ENCODE data around the gene DNASE1L1.

Gene DNASE1L1, protein sequence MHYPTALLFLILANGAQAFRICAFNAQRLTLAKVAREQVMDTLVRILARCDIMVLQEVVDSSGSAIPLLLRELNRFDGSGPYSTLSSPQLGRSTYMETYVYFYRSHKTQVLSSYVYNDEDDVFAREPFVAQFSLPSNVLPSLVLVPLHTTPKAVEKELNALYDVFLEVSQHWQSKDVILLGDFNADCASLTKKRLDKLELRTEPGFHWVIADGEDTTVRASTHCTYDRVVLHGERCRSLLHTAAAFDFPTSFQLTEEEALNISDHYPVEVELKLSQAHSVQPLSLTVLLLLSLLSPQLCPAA

GRCh38 chrX:154409222-154409871 lies at the start of gene DNASE1L1:
TSS of gene DNASE1L1 (minus strand) at chrX:154409254. CDS start at chrX:154405568, 3,686 bp downstream.
- no peak for DNase-seq (ENCODE audit: low read depth in 2 of 2)

GRCh38 chrX:154458116-154458953 lies 49.3 kb upstream of the DNASE1L1 start, which contains the start of gene PLXNA3:
TSS of gene PLXNA3 (plus strand) at chrX:154458281. CDS start at chrX:154460184, 1,903 bp downstream.
- DNase-seq (ENCODE audit: low read depth in 2 of 2): peak; percentile 20 to 37

DNA sequence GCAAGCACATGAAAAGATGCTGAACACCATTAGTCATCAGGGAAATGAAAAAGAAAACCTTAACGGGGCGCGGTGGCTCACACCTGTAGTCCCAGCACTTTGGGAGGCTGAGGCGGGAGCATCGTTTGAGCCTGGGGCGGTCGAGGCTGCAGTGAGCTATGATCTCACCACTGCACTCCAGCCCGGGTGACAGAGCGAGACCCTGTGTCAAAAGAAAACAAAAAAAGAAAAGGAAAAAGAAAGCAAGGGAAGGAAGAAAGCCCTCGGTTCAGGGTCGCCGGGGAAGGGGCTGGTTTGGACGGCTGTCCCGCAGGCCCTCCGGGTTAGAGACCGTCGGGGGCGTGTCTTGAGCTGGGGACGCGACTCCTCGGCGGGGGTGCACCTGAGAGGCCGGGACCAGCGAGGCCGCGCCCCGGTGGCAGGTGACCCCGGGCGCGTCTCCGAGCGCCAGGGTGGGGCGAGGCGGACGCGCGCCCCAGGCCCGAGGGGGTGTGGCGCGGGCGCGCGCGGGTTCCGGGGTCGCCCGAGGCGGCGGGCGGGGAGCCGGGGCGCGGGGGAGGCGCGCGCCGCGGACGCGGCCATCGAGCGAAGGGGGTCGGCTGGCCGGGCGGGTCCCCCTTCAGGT lies 48.5 kb upstream of the DNASE1L1 start:
- DNase-seq (ENCODE audit: low read depth in 2 of 2): peak in 1 of 2 donors; percentile 16

DNA sequence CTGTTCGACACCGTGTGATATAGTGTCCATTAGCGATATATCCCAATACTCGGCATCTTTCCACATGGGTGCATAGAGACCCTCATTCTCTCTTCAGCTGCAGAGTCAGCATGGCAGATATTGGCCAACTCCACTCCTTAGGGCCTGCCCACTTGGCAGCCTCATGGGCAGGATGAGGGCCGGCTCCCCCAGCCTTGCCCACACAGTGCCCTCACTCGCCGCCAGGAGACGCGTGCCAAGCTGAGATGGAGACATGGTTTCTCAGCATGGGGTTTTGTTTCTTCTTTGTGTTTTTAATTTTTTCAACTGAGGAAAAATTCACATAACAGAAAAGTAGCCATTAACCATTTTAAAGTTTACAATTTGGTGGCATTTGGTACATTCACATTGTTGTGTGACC lies 43.8 kb upstream of the DNASE1L1 start:
- no peak for DNase-seq (ENCODE audit: low read depth in 2 of 2)

GRCh38 chrX:154450312-154450711 lies 41.3 kb upstream of the DNASE1L1 start:
- DNase-seq (ENCODE audit: low read depth in 2 of 2): no peak

DNA sequence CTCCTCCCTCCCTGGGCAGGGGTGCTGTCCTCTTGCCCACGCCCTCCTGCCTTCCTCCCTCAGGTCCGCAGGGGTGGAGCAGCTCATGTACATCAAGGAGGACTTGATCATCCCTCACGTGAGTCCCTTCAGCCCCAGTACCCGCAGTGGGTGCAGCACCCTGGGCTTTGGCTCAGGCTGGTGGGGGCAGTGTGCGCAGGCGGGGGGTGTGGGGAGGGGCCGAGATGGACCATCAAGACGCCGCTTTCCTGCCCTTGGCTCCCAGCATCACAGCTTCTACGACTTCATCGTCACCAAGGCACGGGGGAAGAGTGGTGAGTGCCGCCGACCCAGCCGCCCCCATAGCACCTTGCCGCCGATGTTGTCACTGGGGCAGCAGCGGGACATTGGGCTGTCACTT lies 40.6 kb upstream of the DNASE1L1 start:
- DNase-seq (ENCODE audit: low read depth in 2 of 2): no peak

DNA sequence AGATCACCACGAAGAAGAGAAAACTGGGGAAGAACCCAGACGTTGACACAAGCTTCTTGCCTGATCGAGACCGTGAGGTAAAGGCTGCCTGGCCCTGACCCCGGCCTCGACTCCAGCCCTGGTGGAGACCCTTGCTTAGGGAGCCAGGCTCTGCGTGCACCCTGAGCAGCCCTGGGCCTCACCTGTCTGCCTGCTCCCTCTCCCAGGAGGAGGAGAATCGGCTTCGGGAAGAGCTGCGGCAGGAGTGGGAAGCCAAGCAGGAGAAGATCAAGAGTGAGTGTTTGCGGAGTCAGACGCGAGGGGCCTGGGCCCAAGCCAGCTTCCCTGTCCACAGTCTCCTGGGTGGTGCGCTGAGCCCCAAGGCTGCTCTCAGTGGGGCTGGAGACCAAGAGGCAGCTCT lies 39.4 kb upstream of the DNASE1L1 start:
- DNase-seq (ENCODE audit: low read depth in 2 of 2): no peak

DNA sequence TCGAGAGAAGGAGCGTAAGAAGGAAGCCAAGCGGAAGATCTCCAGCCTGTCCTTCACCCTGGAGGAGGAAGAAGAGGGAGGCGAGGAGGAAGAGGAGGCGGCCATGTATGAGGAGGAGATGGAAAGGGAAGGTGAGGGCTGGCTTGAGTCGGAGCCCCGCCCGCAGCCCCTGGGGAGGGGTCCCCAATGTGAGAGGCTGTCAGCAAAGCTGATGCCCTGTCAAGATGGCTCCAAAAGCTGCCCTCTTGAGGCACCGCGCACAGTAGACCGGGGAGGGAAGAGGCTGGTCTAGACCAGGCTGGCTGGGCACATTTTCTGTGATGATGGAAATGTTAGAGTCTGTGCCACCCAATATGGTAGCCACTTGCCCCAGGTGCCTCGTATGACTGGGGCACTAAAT lies 37.4 kb upstream of the DNASE1L1 start:
- no peak for DNase-seq (ENCODE audit: low read depth in 2 of 2)

GRCh38 chrX:154445776-154446175 lies 36.7 kb upstream of the DNASE1L1 start:
- DNase-seq (ENCODE audit: low read depth in 2 of 2): no peak

DNA sequence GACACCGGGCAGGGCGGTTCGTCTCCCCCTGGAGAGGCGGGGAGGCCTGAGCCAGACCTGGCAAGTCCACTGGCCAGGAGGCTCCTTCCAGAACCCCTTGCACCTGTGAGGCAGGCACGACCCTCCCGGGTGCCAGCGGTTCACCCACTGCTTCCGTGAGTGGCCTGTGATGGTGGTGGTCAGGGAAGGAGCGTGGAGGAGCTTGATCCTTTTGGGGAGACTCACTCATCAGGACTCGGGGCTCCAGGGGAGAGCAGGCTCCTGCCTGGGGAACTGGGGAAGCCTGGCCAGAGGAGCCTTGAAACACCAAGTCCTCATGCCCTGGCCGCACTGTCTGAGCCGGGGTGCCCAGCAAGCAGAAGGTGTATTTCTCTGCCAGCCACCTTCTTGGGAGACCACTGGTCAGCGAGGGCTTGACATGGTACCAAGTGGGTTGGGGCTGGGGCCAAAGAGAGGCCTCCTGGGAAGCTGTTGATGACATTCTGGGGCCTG lies 35.7 kb upstream of the DNASE1L1 start:
- no peak for DNase-seq (ENCODE audit: low read depth in 2 of 2)

- peak; percentile 25 to 36 for DNase-seq (ENCODE audit: low read depth in 2 of 2)
Observed at GRCh38 chrX:154443992-154444754, 35.1 kb upstream of the DNASE1L1 start, which contains the start of gene FAM50A. TSS of gene FAM50A (plus strand) at chrX:154444141. CDS start at chrX:154444236, 95 bp downstream.

- DNase-seq (ENCODE audit: low read depth in 2 of 2): no peak
Observed at GRCh38 chrX:154443479-154443910, 34.4 kb upstream of the DNASE1L1 start.

- DNase-seq (ENCODE audit: low read depth in 2 of 2): no peak
Observed at GRCh38 chrX:154441984-154442707, 33.1 kb upstream of the DNASE1L1 start.

DNA sequence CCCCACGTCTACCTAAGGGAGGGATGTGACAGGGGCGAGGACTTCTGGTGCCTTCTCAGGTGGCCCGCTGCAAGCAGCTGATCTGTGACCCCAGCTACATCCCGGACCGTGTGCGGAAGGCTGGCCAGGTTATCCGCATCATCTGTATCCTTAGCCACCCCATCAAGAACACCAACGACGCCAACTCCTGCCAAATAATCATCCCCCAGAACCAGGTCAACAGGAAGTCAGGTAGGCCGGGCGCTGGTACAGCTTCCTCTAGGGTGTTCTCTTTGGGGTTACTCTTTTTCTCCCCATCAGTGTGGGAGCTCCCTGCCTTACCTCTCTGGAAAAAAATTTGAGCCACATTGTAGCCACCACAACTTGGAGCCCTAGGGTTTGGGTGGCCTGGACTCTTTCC lies 32.5 kb upstream of the DNASE1L1 start:
- DNase-seq (ENCODE audit: low read depth in 2 of 2): no peak

DNA sequence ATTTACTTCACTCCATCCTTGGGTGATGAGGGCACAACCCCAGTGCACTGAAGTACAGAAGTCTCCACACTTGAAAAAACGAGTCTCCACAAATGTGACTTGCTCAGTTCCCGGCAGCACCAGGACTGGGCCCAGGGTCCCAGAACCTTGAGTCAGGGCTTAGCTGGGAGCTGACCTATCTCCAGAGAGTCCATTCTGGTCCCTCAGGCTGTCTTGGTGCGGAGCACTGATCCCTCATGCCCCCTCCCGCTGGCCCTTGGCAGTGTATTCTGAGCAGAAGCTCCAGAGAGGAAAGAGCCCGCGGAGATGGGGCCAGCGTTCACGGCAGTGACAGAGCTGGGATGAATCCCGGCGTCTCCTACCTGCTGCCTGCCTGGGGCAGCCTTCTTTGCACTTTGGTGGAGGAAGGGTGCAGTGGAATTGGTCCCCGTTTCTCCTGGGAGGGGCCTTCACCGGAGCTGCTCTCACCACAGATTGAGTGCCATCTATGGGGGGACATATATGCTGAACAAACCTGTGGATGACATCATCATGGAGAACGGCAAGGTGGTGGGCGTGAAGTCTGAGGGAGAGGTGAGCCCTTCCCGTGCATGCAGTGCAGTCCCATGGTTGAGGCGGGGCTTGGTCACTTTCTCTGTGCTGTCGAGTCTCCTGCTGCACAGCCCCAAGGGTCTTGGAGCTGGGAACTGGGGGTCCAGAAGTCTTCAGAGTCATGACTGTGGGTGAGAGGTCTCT lies 31.7 kb upstream of the DNASE1L1 start:
- no peak for DNase-seq (ENCODE audit: low read depth in 2 of 2)

DNA sequence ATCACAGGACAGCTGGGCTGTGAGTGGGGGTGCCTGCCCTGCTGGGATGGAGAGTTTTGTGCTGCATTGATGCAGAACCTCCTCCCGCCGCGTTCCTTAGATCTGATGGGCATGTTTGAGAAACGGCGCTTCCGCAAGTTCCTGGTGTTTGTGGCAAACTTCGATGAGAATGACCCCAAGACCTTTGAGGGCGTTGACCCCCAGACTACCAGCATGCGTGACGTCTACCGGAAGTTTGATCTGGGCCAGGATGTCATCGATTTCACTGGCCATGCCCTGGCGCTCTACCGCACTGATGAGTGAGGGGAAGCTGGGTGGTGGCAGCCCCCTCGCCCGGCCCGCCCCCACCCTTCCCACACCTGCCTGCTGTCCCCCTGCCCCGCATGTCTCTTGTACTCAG lies 30.8 kb upstream of the DNASE1L1 start:
- no peak for DNase-seq (ENCODE audit: low read depth in 2 of 2)

DNA sequence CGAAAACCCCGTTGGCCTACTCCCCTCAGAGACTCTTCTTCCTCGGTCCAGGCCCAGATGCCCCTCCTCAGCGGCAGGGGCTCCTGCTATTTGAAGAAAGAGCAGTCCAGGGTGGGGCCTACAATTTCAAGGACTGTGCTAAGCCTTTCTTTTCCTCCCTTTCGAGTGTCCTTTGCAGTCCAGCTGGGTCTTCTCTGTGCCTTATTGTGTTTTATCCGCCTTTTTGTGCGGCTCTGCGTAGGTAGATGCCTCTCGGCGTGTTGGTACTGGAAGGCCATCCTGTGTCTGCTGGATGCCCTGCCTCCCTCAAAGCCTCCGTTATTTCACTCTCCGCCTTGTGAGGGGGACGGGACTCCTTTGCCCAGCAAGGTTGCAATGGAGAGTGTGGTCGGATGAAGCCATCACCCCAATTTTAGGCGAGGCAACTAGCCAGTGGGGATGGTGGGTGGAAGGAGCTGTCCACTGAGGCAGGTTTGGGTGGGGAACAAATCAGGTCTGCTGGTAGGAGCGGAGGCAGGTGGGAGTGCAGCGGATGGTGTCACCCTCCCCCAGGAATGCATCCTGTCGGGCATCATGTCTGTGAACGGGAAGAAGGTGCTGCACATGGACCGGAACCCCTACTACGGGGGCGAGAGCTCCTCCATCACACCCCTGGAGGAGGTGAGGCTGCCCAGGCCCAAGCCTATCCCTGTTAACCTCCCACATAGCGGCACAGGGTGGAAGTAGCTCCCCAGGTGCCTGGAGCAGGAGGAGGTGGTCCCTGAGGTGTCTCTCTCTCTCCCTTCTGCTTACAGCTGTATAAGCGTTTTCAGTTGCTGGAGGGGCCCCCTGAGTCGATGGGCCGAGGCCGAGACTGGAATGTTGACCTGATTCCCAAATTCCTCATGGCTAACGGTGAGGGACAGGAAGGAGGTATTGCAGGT lies 29.2 kb upstream of the DNASE1L1 start:
- no peak for DNase-seq (ENCODE audit: low read depth in 2 of 2)

All from activated CD8-positive, alpha-beta memory T cell treated with anti-CD3 and anti-CD28 coated beads for 4 hours (primary cell).